ENCODE results near the gene KIAA1217. TPM values are rescaled to one million over a fixed set of nuclear protein-coding genes. Genes with fewer than 3 reads are reported as not detected.

KIAA1217 gene
- total RNA-seq, 1 experiment from 2014 or later: 171 TPM

- Histone ChIP-seq H3K36me3 (ENCODE audit: control insufficient read depth, insufficient read depth, low read length) (no peaks in the 10 kb centered on the region), H3K4me1 (peaks cover 38% of the 10 kb centered on the region), H3K4me3 (ENCODE audit: low read depth, low read length) (no peak overlapping the region), H3K27me3 (replicated peaks; ENCODE audit: control insufficient read depth, insufficient read depth, low read length) (no peaks in the 10 kb centered on the region), H3K9me3 (no peaks in the 10 kb centered on the region; the same call in 1 of the 2 replicates)
- Mint-ChIP-seq H3K27ac (ENCODE audit: unreplicated experiment) (no peak overlapping the region), H3K4me3 (ENCODE audit: unreplicated experiment) (no peak overlapping the region), H3K9me3 (ENCODE audit: unreplicated experiment) (no peaks in the 10 kb centered on the region), H3K4me1 (ENCODE audit: low read depth, unreplicated experiment) (peaks cover 52% of the 10 kb centered on the region), H3K36me3 (ENCODE audit: insufficient read depth, unreplicated experiment) (peaks cover 14% of the 10 kb centered on the region), H3K27me3 (ENCODE audit: insufficient read depth, unreplicated experiment) (no peaks in the 10 kb centered on the region)
- ChIA-PET CTCF (no interaction called here), POLR2A (no interaction called here)
- TF ChIP-seq, protein P1, sequence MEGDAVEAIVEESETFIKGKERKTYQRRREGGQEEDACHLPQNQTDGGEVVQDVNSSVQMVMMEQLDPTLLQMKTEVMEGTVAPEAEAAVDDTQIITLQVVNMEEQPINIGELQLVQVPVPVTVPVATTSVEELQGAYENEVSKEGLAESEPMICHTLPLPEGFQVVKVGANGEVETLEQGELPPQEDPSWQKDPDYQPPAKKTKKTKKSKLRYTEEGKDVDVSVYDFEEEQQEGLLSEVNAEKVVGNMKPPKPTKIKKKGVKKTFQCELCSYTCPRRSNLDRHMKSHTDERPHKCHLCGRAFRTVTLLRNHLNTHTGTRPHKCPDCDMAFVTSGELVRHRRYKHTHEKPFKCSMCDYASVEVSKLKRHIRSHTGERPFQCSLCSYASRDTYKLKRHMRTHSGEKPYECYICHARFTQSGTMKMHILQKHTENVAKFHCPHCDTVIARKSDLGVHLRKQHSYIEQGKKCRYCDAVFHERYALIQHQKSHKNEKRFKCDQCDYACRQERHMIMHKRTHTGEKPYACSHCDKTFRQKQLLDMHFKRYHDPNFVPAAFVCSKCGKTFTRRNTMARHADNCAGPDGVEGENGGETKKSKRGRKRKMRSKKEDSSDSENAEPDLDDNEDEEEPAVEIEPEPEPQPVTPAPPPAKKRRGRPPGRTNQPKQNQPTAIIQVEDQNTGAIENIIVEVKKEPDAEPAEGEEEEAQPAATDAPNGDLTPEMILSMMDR (IDR thresholded peaks at IDR 0.05; ENCODE audit: insufficient read depth in 1 of 2, low read depth in 1 of 2, low read length in 1 of 2, severe bottlenecking in 1 of 2, unreplicated experiment in 1 of 2): no peak
- BruUV-seq (replicated peaks): no TSS peak
- intact Hi-C loops (cut with micrococcal nuclease; ENCODE audit: unreplicated experiment): loop anchor here (2.0 to 5.0 kb wide), 6 partner anchors 46 to 516 kb away; partner anchors contain the start of gene ARHGAP21
- DNase-seq: no peak
Measured at GRCh38 chr10:24205821-24206220, 3.1 kb upstream of the KIAA1217 start.

GRCh38 chr10:24206334-24206733, 2.6 kb upstream of the KIAA1217 start:
- Histone ChIP-seq H3K4me1 (peaks cover 38% of the 10 kb centered on the region), H3K36me3 (ENCODE audit: control insufficient read depth, insufficient read depth, low read length) (no peaks in the 10 kb centered on the region), H3K27me3 (replicated peaks; ENCODE audit: control insufficient read depth, insufficient read depth, low read length) (no peaks in the 10 kb centered on the region), H3K4me3 (ENCODE audit: low read depth, low read length) (no peak overlapping the region), H3K9me3 (no peaks in the 10 kb centered on the region; the same call in 1 of the 2 replicates)
- H3K4me1 Mint-ChIP-seq (ENCODE audit: low read depth, unreplicated experiment): peaks cover 56% of the 10 kb centered on the region
- POLR2A ChIA-PET: no interaction called here
- CTCF ChIA-PET: interaction anchor here (0.7 kb wide), 1 partner anchor 223 kb away, joined by 4 read pairs; no protein-coding TSS in a partner anchor
- no peaks in the 10 kb centered on the region for H3K27me3 Mint-ChIP-seq (ENCODE audit: insufficient read depth, unreplicated experiment)
- intact Hi-C loops (cut with micrococcal nuclease; ENCODE audit: unreplicated experiment): loop anchor here (2.0 to 5.0 kb wide), 6 partner anchors 46 to 516 kb away; partner anchors contain the start of gene ARHGAP21
- H3K9me3 Mint-ChIP-seq (ENCODE audit: unreplicated experiment): no peaks in the 10 kb centered on the region
- H3K36me3 Mint-ChIP-seq (ENCODE audit: insufficient read depth, unreplicated experiment): peaks cover 19% of the 10 kb centered on the region
- no peak overlapping the region for H3K4me3 Mint-ChIP-seq (ENCODE audit: unreplicated experiment)
- TF ChIP-seq, protein P1 (IDR thresholded peaks at IDR 0.05; ENCODE audit: insufficient read depth in 1 of 2, low read depth in 1 of 2, low read length in 1 of 2, severe bottlenecking in 1 of 2, unreplicated experiment in 1 of 2): no peak
- no TSS peak for BruUV-seq (replicated peaks)
- no peak for DNase-seq
- H3K27ac Mint-ChIP-seq (ENCODE audit: unreplicated experiment): no peak overlapping the region

DNA sequence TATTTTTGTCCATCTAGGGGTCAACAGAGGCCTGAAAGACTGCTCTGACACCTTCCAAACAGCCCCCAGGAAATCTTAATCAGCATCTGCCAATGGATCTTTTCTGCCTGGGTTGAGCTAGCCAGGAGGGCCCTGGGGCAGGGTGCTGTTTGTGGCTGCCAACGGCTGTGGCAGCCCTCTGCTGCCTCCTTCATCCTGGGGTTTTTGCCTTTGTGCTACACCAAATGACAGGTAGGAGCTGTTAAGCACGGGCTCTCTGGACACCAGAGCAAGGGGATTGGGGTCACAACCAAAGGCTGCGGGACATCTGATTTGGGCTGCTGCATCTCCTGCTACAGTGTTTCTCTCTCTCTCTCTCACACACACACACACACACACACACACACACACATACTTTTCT, 2.0 kb upstream of the KIAA1217 start:
- intact Hi-C loops (cut with micrococcal nuclease; ENCODE audit: unreplicated experiment): loop anchor here (2.0 to 5.0 kb wide), 6 partner anchors 45 to 515 kb away; partner anchors contain the start of gene ARHGAP21

More for the DNA sequence above, 2.0 kb upstream of the KIAA1217 start:
- Mint-ChIP-seq H3K4me1 (ENCODE audit: low read depth, unreplicated experiment) (peaks cover 58% of the 10 kb centered on the region), H3K27me3 (ENCODE audit: insufficient read depth, unreplicated experiment) (no peaks in the 10 kb centered on the region), H3K27ac (ENCODE audit: unreplicated experiment) (peak overlapping the region; percentile 93), H3K36me3 (ENCODE audit: insufficient read depth, unreplicated experiment) (peaks cover 19% of the 10 kb centered on the region), H3K9me3 (ENCODE audit: unreplicated experiment) (no peaks in the 10 kb centered on the region), H3K4me3 (ENCODE audit: unreplicated experiment) (no peak overlapping the region)
- ChIA-PET POLR2A (no interaction called here), CTCF (interaction anchor here (0.7 kb wide), 1 partner anchor 222 kb away, joined by 4 read pairs; no protein-coding TSS in a partner anchor)
- no TSS peak for BruUV-seq (replicated peaks)
- Histone ChIP-seq H3K9me3 (no peaks in the 10 kb centered on the region; the same call in 1 of the 2 replicates), H3K36me3 (ENCODE audit: control insufficient read depth, insufficient read depth, low read length) (no peaks in the 10 kb centered on the region), H3K4me1 (peaks cover 35% of the 10 kb centered on the region), H3K4me3 (ENCODE audit: low read depth, low read length) (no peak overlapping the region), H3K27me3 (replicated peaks; ENCODE audit: control insufficient read depth, insufficient read depth, low read length) (no peaks in the 10 kb centered on the region)
- no peak for DNase-seq
- TF ChIP-seq, protein P1 (IDR thresholded peaks at IDR 0.05; ENCODE audit: insufficient read depth in 1 of 2, low read depth in 1 of 2, low read length in 1 of 2, severe bottlenecking in 1 of 2, unreplicated experiment in 1 of 2): no peak

Data from Caco-2 (cell line).